IMR-90 (cell line): ENCODE measurements around the gene ZNF592. TPM values are rescaled to one million over a fixed set of nuclear protein-coding genes. Genes with fewer than 3 reads are reported as not detected.

ENCODE experiments used
- ATAC-seq: fragments of 200-7000 bp; cut with Tn5 transposase; 2 replicates; pipeline ENCODE4 v1.9.1; 2020; ENCODE audit warnings: low read depth, mild to moderate bottlenecking, moderate library complexity
- BruUV-seq: library from RNA; stranded (reverse); fragments of 400-500 nt; replicated peaks from 2 replicates; lab custom pipeline; 2021; lab: Mats Ljungman, UMichigan
- CTCF ChIA-PET: fragments of 300-600 bp; formaldehyde crosslinking; extraction: SDS; loops from one replicate; lab custom pipeline; 2021; ENCODE audit warnings: antibody characterized with exemption; lab: Yijun Ruan, JAX
- POLR2A ChIA-PET: fragments of 300-600 bp; sonication (Branson Sonifier 250); formaldehyde crosslinking; loops from one replicate; lab custom pipeline; 2022; ENCODE audit warnings: antibody characterized with exemption; ENCODE audit not compliant: unreplicated experiment; lab: Charles Lee
- DNase-seq: peaks from one replicate; pipeline ENCODE4 v3.0.0; 2013
- H2AFZ ChIP-seq: replicated peaks from 2 replicates; pipeline ENCODE3; 2013; ENCODE audit warnings: low read length, mild to moderate bottlenecking; ENCODE audit not compliant: poor library complexity
- H2AK5ac ChIP-seq: 2 replicates; pipeline ENCODE4 v1.6.1; 2013; ENCODE audit warnings: low read depth, low read length, inconsistent platforms
- H2AK9ac ChIP-seq: replicated peaks from 2 replicates; pipeline ENCODE3; 2013; ENCODE audit warnings: mild to moderate bottlenecking, low read depth, low read length, moderate library complexity; ENCODE audit not compliant: poor library complexity
- H2BK120ac ChIP-seq: 2 replicates; pipeline ENCODE4 v1.6.1; 2013; ENCODE audit warnings: low read depth, low read length, inconsistent platforms
- H2BK15ac ChIP-seq: 3 replicates; pipeline ENCODE4 v1.6.1; 2013; ENCODE audit warnings: low read depth, low read length, inconsistent platforms
- H2BK20ac ChIP-seq: 2 replicates; pipeline ENCODE4 v1.6.1; 2013; ENCODE audit warnings: low read depth, mild to moderate bottlenecking, inconsistent platforms, low read length, moderate library complexity
- H2BK5ac ChIP-seq: 2 replicates; pipeline ENCODE4 v1.6.1; 2013; ENCODE audit warnings: mild to moderate bottlenecking, low read depth, low read length, inconsistent platforms; ENCODE audit not compliant: poor library complexity, severe bottlenecking
- H3K14ac ChIP-seq: replicated peaks from 2 replicates; pipeline ENCODE4 v1.6.1; 2013; ENCODE audit warnings: low read depth, low read length, inconsistent platforms
- H3K18ac ChIP-seq: 2 replicates; pipeline ENCODE4 v1.6.1; 2013; ENCODE audit warnings: low read depth, low read length, control low read depth
- H3K23ac ChIP-seq: 2 replicates; pipeline ENCODE4 v1.6.1; 2013; ENCODE audit warnings: low read depth, low read length, inconsistent platforms
- H3K27ac ChIP-seq: 2 replicates; pipeline ENCODE4 v1.5.1; 2013; ENCODE audit warnings: mild to moderate bottlenecking, control low read depth, low read length; ENCODE audit not compliant: insufficient read depth
- H3K27me3 ChIP-seq: 2 replicates; pipeline ENCODE4 v1.6.1; 2013; ENCODE audit warnings: low read length; ENCODE audit not compliant: control insufficient read depth, insufficient read depth
- H3K36me3 ChIP-seq: 2 replicates; pipeline ENCODE4 v1.6.1; 2013; ENCODE audit warnings: low read length, mixed read lengths; ENCODE audit not compliant: control insufficient read depth, insufficient read depth
- H3K4ac ChIP-seq: 2 replicates; pipeline ENCODE4 v1.6.1; 2013; ENCODE audit warnings: low read depth, low read length, inconsistent platforms
- H3K4me1 ChIP-seq: 2 replicates; pipeline ENCODE4 v1.6.1; 2013; ENCODE audit warnings: low read length, mixed read lengths; ENCODE audit not compliant: control insufficient read depth, insufficient read depth
- H3K4me2 ChIP-seq: 2 replicates; pipeline ENCODE4 v1.6.1; 2013; ENCODE audit warnings: low read depth, mild to moderate bottlenecking, control low read depth, low read length, moderate library complexity
- H3K4me3 ChIP-seq: 2 replicates; pipeline ENCODE4 v1.5.1; 2013; ENCODE audit warnings: low read depth, mild to moderate bottlenecking, control low read depth, low read length, moderate library complexity; ENCODE audit not compliant: insufficient read depth
- H3K56ac ChIP-seq: 2 replicates; pipeline ENCODE4 v1.6.1; 2013; ENCODE audit warnings: low read length, inconsistent platforms; ENCODE audit not compliant: insufficient read depth; ENCODE audit errors: extremely low read depth
- H3K79me1 ChIP-seq, 2 experiments: 2 replicates each; pipeline ENCODE4 v1.6.1; 2013; ENCODE audit warnings: low read length in 2 of 2, inconsistent platforms in 1 of 2, low read depth in 1 of 2
- H3K9ac ChIP-seq: 2 replicates; pipeline ENCODE4 v1.6.1; 2013; ENCODE audit warnings: low read depth, low read length, control low read depth
- H3K9me1 ChIP-seq: 2 replicates; pipeline ENCODE4 v1.6.1; 2013; ENCODE audit warnings: low read length, inconsistent platforms; ENCODE audit not compliant: insufficient read depth
- H3K9me3 ChIP-seq: 2 replicates; pipeline ENCODE4 v1.6.1; 2013; ENCODE audit warnings: low read length; ENCODE audit not compliant: control insufficient read depth, insufficient read depth
- H4K20me1 ChIP-seq: 2 replicates; pipeline ENCODE4 v1.6.1; 2013; ENCODE audit warnings: low read length, inconsistent platforms; ENCODE audit not compliant: insufficient read depth
- H4K5ac ChIP-seq: 2 replicates; pipeline ENCODE4 v1.6.1; 2013; ENCODE audit warnings: mild to moderate bottlenecking, low read depth, low read length, control low read depth
- H4K8ac ChIP-seq, 2 experiments: 2 replicates each; pipeline ENCODE4 v1.6.1; 2013; ENCODE audit warnings: low read depth in 2 of 2, low read length in 2 of 2, control low read depth in 1 of 2, inconsistent platforms in 1 of 2
- H4K91ac ChIP-seq: 2 replicates; pipeline ENCODE4 v1.6.1; 2013; ENCODE audit warnings: low read depth, low read length, inconsistent platforms; ENCODE audit not compliant: insufficient read depth
- BHLHE40 ChIP-seq: fragments of 150-350 bp; IDR thresholded peaks from 2 replicates; pipeline ENCODE4 v1.6.1; 2016; ENCODE audit warnings: mild to moderate bottlenecking, low read depth, low read length
- NFE2L2 ChIP-seq: fragments of 150-350 bp; IDR thresholded peaks from 2 replicates; pipeline ENCODE4 v1.6.1; 2016; ENCODE audit warnings: low read depth, mild to moderate bottlenecking, low read length
- RFX5 ChIP-seq: IDR thresholded peaks from 2 replicates; pipeline ENCODE4 v1.8.0; 2012; ENCODE audit warnings: low read depth, mild to moderate bottlenecking, low read length, moderate library complexity
- WGBS, 2 experiments: methylation state at CpG; one replicate each; pipeline versions ENCODE4 v1.1.5 to v1.1.7; 2013; ENCODE audit warnings: missing lambda C conversion rate in 2 of 2; ENCODE audit not compliant: insufficient read length in 1 of 2; ENCODE audit errors: extremely low coverage in 2 of 2; 5-methylcytosine and 5-hydroxymethylcytosine counted together
- dilution Hi-C: fragments of 300-500 bp; cut with HindIII; formaldehyde crosslinking; loops from one replicate; pipeline ENCODE4 v1.14.3; 2018; ENCODE audit warnings: low sequenced_read_pairs; ENCODE audit not compliant: unreplicated experiment
- in situ Hi-C: fragments of 300-500 bp; cut with MboI; formaldehyde crosslinking; loops from 3 replicates; pipeline ENCODE4 v1.14.3; 2019; ENCODE audit warnings: low sequenced_read_pairs, inconsistent platforms, mixed read lengths
- intact Hi-C: fragments of 100-400 bp; cut with micrococcal nuclease; formaldehyde crosslinking; loops from 2 replicates; pipeline ENCODE4 v1.10.0; 2022
- polyA plus RNA-seq, 3 experiments: library from polyadenylated mRNA; depleted of rRNA; stranded (reverse); fragments of >200 nt; gene quantifications; 2 replicates each; pipeline ENCODE4 v1.2.3, GENCODE V29; 2012; ENCODE audit warnings: low replicate concordance in 1 of 3
- total RNA-seq: library from RNA; depleted of rRNA; stranded (reverse); fragments of >200 nt; gene quantifications from 2 replicates; pipeline ENCODE4 v1.2.3, GENCODE V29; 2012
- TF ChIP-seq, protein P1 (sequence below): fragments of 150-350 bp; IDR thresholded peaks from 2 replicates; pipeline ENCODE4 v1.6.1; 2017; ENCODE audit warnings: mild to moderate bottlenecking, antibody characterized with exemption, low read length, low read depth

Gene ZNF592
- total and polyA plus RNA-seq, 2 of the 4 experiments (the other 2 are of a cell fraction) = 4.3 to 10.2 TPM

DNA sequence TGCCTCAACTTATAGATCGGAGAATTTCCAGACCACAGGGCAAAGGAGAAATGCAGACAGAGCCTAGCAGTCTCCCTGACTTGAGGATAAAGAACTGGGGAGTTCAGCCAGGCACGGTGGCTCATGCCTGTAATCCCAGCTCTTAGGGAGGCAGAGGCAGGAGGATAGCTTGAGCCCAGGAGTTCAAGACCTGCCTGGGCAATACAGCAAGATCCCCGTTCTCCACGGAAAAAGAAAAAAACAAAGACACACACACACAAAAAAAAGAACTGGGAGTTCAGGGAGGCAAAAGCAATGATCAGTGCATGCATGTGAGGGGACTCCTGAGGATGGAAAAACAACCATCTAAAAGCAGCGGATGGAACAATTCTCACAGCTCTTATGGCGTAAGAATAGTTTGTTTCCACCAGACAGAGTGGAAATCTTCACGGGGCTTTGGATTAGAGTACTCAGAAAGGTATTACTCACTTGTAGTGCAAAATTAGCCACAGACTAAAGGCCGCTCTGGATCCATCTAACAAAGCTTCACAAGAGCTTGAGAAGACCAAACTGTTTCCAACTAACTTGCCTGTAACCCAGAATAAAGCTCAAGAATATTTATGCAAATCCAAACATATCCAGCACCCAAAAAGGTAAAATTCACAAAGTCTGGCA, 48.7 kb upstream of the ZNF592 start:
- H3K4me2 ChIP-seq = no peak overlapping the region
- H3K36me3 ChIP-seq = no peaks in the 10 kb centered on the region; the same call in 1 of the 2 replicates
- no peak overlapping the region for H2BK5ac ChIP-seq
- no peak overlapping the region for H4K91ac ChIP-seq
- H3K14ac ChIP-seq = no peak overlapping the region
- no peak overlapping the region for H2BK120ac ChIP-seq
- no peak overlapping the region for H4K5ac ChIP-seq
- H4K20me1 ChIP-seq = peaks cover 68% of the 10 kb centered on the region
- intact Hi-C loops (no loop called here), dilution Hi-C loops (no loop called here), in situ Hi-C loops (no loop called here)
- no peak overlapping the region for H2AK5ac ChIP-seq
- no peak overlapping the region for H3K4me3 ChIP-seq
- no peak overlapping the region for H2AK9ac ChIP-seq
- no peak overlapping the region for H3K27ac ChIP-seq
- no peak overlapping the region for H3K4ac ChIP-seq
- ChIA-PET CTCF (no interaction called here), POLR2A (no interaction called here)
- H3K18ac ChIP-seq = no peak overlapping the region
- H3K27me3 ChIP-seq = no peaks in the 10 kb centered on the region
- H2BK20ac ChIP-seq = no peak overlapping the region
- no peak overlapping the region for H3K9ac ChIP-seq
- no peak overlapping the region for H4K8ac ChIP-seq
- BruUV-seq = no TSS peak
- H3K23ac ChIP-seq = no peak overlapping the region
- no peak overlapping the region for H2BK15ac ChIP-seq
- peaks cover 17% of the 10 kb centered on the region for H3K9me1 ChIP-seq
- DNase-seq (no peak), ATAC-seq (no peak)
- peaks cover 36 to 44% of the 10 kb centered on the region in 2 experiments for H3K79me1 ChIP-seq
- TF ChIP-seq NFE2L2 (no peak), BHLHE40 (no peak), RFX5 (no peak)
- TF ChIP-seq, protein P1, sequence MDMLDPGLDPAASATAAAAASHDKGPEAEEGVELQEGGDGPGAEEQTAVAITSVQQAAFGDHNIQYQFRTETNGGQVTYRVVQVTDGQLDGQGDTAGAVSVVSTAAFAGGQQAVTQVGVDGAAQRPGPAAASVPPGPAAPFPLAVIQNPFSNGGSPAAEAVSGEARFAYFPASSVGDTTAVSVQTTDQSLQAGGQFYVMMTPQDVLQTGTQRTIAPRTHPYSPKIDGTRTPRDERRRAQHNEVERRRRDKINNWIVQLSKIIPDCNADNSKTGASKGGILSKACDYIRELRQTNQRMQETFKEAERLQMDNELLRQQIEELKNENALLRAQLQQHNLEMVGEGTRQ = no peak
- H3K56ac ChIP-seq = no peak overlapping the region
- H3K9me3 ChIP-seq = no peaks in the 10 kb centered on the region
- H3K4me1 ChIP-seq = peaks cover 5% of the 10 kb centered on the region
- WGBS, 2 experiments = 80% methylated on average over 1 of the region's 8 CpGs; no CpG with 5 or more reads in 1 of the 2 experiments
- no peak overlapping the region for H2AFZ ChIP-seq
